WTC11 (cell line): ENCODE results near the gene SUCLA2. TPM values are rescaled to one million over a fixed set of nuclear protein-coding genes. Genes with fewer than 3 reads are reported as not detected.

Experiments used
- ATAC-seq: fragments of 200-7000 bp; cut with Tn5 transposase; 2 replicates; pipeline ENCODE4 v1.10.0; 2021; ENCODE audit warnings: mild to moderate bottlenecking, moderate library complexity
- CTCF ChIA-PET: fragments of 300-600 bp; sonication (Branson Sonifier 250); formaldehyde crosslinking; loops from one replicate; lab custom pipeline; 2021; ENCODE audit warnings: antibody characterized with exemption; lab: Charles Lee
- POLR2A ChIA-PET: fragments of 350-600 bp; sonication (Branson Sonifier 250); formaldehyde crosslinking; loops from one replicate; lab custom pipeline; 2021; ENCODE audit warnings: antibody characterized with exemption; lab: Charles Lee
- DNase-seq: peaks from one replicate; pipeline ENCODE4 v3.0.0; 2021; ENCODE audit warnings: low spot score
- H3K27ac Mint-ChIP-seq: 2 replicates; pipeline ENCODE4 v1.8.0; 2021; ENCODE audit warnings: mixed read lengths
- H3K27me3 Mint-ChIP-seq: 2 replicates; pipeline ENCODE4 v1.8.0; 2021; ENCODE audit warnings: low read depth, mild to moderate bottlenecking, moderate library complexity, mixed read lengths
- H3K36me3 Mint-ChIP-seq: 2 replicates; pipeline ENCODE4 v1.8.0; 2021; ENCODE audit warnings: mixed read lengths
- H3K4me1 Mint-ChIP-seq: 2 replicates; pipeline ENCODE4 v1.8.0; 2022; ENCODE audit warnings: mixed read lengths
- H3K4me3 Mint-ChIP-seq: 2 replicates; pipeline ENCODE4 v1.8.0; 2021; ENCODE audit warnings: mild to moderate bottlenecking, moderate library complexity, mixed read lengths
- H3K9me3 Mint-ChIP-seq: 2 replicates; pipeline ENCODE4 v1.8.0; 2021; ENCODE audit warnings: mixed read lengths
- ATF1 ChIP-seq: sonication (generic); formaldehyde crosslinking; IDR thresholded peaks from 2 replicates; pipeline ENCODE4 v1.8.1; 2023; ENCODE audit warnings: mild to moderate bottlenecking, moderate library complexity, missing genetic modification reagents
- ATF2 ChIP-seq: sonication (generic); formaldehyde crosslinking; IDR thresholded peaks from 2 replicates; pipeline ENCODE4 v1.8.1; 2022; ENCODE audit warnings: low read depth, missing genetic modification reagents, borderline replicate concordance
- ATF3 ChIP-seq: sonication (generic); formaldehyde crosslinking; conservative IDR thresholded peaks from 2 replicates; pipeline ENCODE4 v1.8.1; 2022; ENCODE audit warnings: mild to moderate bottlenecking, missing genetic modification reagents
- CBFB ChIP-seq: sonication (generic); formaldehyde crosslinking; IDR thresholded peaks from 2 replicates; pipeline ENCODE4 v1.8.1; 2022; ENCODE audit warnings: mild to moderate bottlenecking, low read depth, missing genetic modification reagents
- CDX4 ChIP-seq: fragments of 250-450 bp; sonication (Bioruptor Pico); IDR thresholded peaks from 2 replicates; pipeline ENCODE4 v1.9.0; 2021; ENCODE audit warnings: moderate library complexity, mild to moderate bottlenecking, inconsistent platforms, borderline replicate concordance
- CREB1 ChIP-seq: sonication (generic); formaldehyde crosslinking; IDR thresholded peaks from 2 replicates; pipeline ENCODE4 v1.8.0; 2023; ENCODE audit warnings: mild to moderate bottlenecking, missing genetic modification reagents
- ELF4 ChIP-seq: sonication (generic); formaldehyde crosslinking; IDR thresholded peaks from 2 replicates; pipeline ENCODE4 v1.8.1; 2022; ENCODE audit warnings: low read depth, mild to moderate bottlenecking, moderate library complexity, missing genetic modification reagents
- ETV6 ChIP-seq: sonication (generic); formaldehyde crosslinking; IDR thresholded peaks from 2 replicates; pipeline ENCODE4 v1.8.1; 2022; ENCODE audit warnings: mild to moderate bottlenecking, missing genetic modification reagents
- FOXK1 ChIP-seq: sonication (generic); formaldehyde crosslinking; IDR thresholded peaks from 2 replicates; pipeline ENCODE4 v1.8.0; 2022; ENCODE audit warnings: mild to moderate bottlenecking, moderate library complexity, missing genetic modification reagents
- HMGA2 ChIP-seq: fragments of 250-450 bp; sonication (Bioruptor Pico); IDR thresholded peaks from 2 replicates; pipeline ENCODE4 v1.4.0; 2021; ENCODE audit warnings: mild to moderate bottlenecking, moderate library complexity
- HMGXB4 ChIP-seq: sonication (generic); formaldehyde crosslinking; IDR thresholded peaks from 2 replicates; pipeline ENCODE4 v1.8.1; 2023; ENCODE audit warnings: mild to moderate bottlenecking, moderate library complexity, missing genetic modification reagents
- MLX ChIP-seq: sonication (generic); formaldehyde crosslinking; IDR thresholded peaks from 2 replicates; pipeline ENCODE4 v1.8.1; 2023; ENCODE audit warnings: mild to moderate bottlenecking, missing genetic modification reagents, moderate library complexity
- NR1H2 ChIP-seq: sonication (generic); formaldehyde crosslinking; IDR thresholded peaks from 2 replicates; pipeline ENCODE4 v1.9.0; 2021; ENCODE audit warnings: mild to moderate bottlenecking, moderate library complexity, missing genetic modification reagents
- NR2C2 ChIP-seq: sonication (generic); formaldehyde crosslinking; IDR thresholded peaks from 2 replicates; pipeline ENCODE4 v1.8.0; 2022; ENCODE audit warnings: mild to moderate bottlenecking, missing genetic modification reagents
- PRRX2 ChIP-seq: fragments of 250-450 bp; sonication (Bioruptor Pico); IDR thresholded peaks from 2 replicates; pipeline ENCODE4 v1.8.0; 2021; ENCODE audit warnings: mild to moderate bottlenecking
- SMAD3 ChIP-seq: sonication (generic); formaldehyde crosslinking; IDR thresholded peaks from 2 replicates; pipeline ENCODE4 v1.8.0; 2022; ENCODE audit warnings: missing genetic modification reagents, mild to moderate bottlenecking, borderline replicate concordance
- TCF7 ChIP-seq: sonication (generic); formaldehyde crosslinking; IDR thresholded peaks from 2 replicates; pipeline ENCODE4 v1.8.0; 2022; ENCODE audit warnings: mild to moderate bottlenecking, low read depth, missing genetic modification reagents, moderate library complexity
- ZBTB43 ChIP-seq: sonication (generic); formaldehyde crosslinking; IDR thresholded peaks from 2 replicates; pipeline ENCODE4 v1.8.1; 2023; ENCODE audit warnings: mild to moderate bottlenecking, missing genetic modification reagents
- ZNF121 ChIP-seq: sonication (generic); formaldehyde crosslinking; IDR thresholded peaks from 2 replicates; pipeline ENCODE4 v1.8.0; 2023; ENCODE audit warnings: missing genetic modification reagents
- ZNF232 ChIP-seq: sonication (generic); formaldehyde crosslinking; IDR thresholded peaks from 2 replicates; pipeline ENCODE4 v1.8.0; 2022; ENCODE audit warnings: mild to moderate bottlenecking, missing genetic modification reagents
- ZNF263 ChIP-seq: sonication (generic); formaldehyde crosslinking; IDR thresholded peaks from 2 replicates; pipeline ENCODE4 v1.8.1; 2022; ENCODE audit warnings: low read depth, mild to moderate bottlenecking, moderate library complexity, missing genetic modification reagents
- ZNF317 ChIP-seq: sonication (generic); formaldehyde crosslinking; IDR thresholded peaks from 2 replicates; pipeline ENCODE4 v1.8.1; 2023; ENCODE audit warnings: low read depth, mild to moderate bottlenecking, moderate library complexity, missing genetic modification reagents, borderline replicate concordance
- ZNF396 ChIP-seq: fragments of 250-450 bp; sonication (Bioruptor Pico); IDR thresholded peaks from 2 replicates; pipeline ENCODE4 v1.8.0; 2021; ENCODE audit warnings: mild to moderate bottlenecking, moderate library complexity, borderline replicate concordance
- ZNF512 ChIP-seq: sonication (generic); formaldehyde crosslinking; IDR thresholded peaks from 2 replicates; pipeline ENCODE4 v1.8.1; 2022; ENCODE audit warnings: missing genetic modification reagents, borderline replicate concordance
- ZNF532 ChIP-seq: fragments of 250-450 bp; sonication (Bioruptor Pico); IDR thresholded peaks from 2 replicates; pipeline ENCODE4 v1.9.0; 2021; ENCODE audit warnings: mild to moderate bottlenecking, borderline replicate concordance
- total RNA-seq: library from RNA; stranded (reverse); gene quantifications from 3 replicates; pipeline ENCODE4 v1.2.3, GENCODE V29; 2021

The SUCLA2 gene
- total RNA-seq, 1 experiment from 2014 or later: 66.8 TPM

- Mint-ChIP-seq H3K4me1 (no peaks in the 10 kb centered on the region), H3K27ac (no peak overlapping the region), H3K27me3 (no peaks in the 10 kb centered on the region), H3K9me3 (peaks cover 52% of the 10 kb centered on the region), H3K36me3 (peaks cover 50% of the 10 kb centered on the region), H3K4me3 (no peak overlapping the region)
- TF ChIP-seq ETV6 (CRISPR knock-in tag) (no peak), CBFB (CRISPR knock-in tag) (no peak), ZBTB43 (CRISPR knock-in tag) (no peak), SMAD3 (CRISPR knock-in tag) (no peak), FOXK1 (CRISPR knock-in tag) (no peak), ZNF232 (CRISPR knock-in tag) (no peak), ZNF263 (no peak), ELF4 (CRISPR knock-in tag) (no peak), CDX4 (CRISPR knock-in tag) (no peak), ATF3 (CRISPR knock-in tag) (no peak), CREB1 (no peak), ZNF396 (no peak), ZNF121 (CRISPR knock-in tag) (no peak), MLX (CRISPR knock-in tag) (no peak), ATF1 (no peak), ZNF532 (no peak), PRRX2 (CRISPR knock-in tag) (no peak), HMGA2 (CRISPR knock-in tag) (no peak)
- ATAC-seq: no peak
- ChIA-PET CTCF (no interaction called here), POLR2A (no interaction called here)
- DNase-seq: no peak
Measured at GRCh38 chr13:48029859-48030258, 28.8 kb upstream of the SUCLA2 start.

GRCh38 chr13:48028066-48028465 lies 27.0 kb upstream of the SUCLA2 start:
- ChIA-PET CTCF (no interaction called here), POLR2A (no interaction called here)
- Mint-ChIP-seq H3K9me3 (peaks cover 49% of the 10 kb centered on the region), H3K4me1 (no peaks in the 10 kb centered on the region), H3K27ac (no peak overlapping the region), H3K4me3 (no peak overlapping the region), H3K36me3 (peaks cover 36% of the 10 kb centered on the region), H3K27me3 (no peaks in the 10 kb centered on the region)
- ATAC-seq (no peak), DNase-seq (no peak)
- TF ChIP-seq NR1H2 (CRISPR knock-in tag) (no peak), ZNF512 (CRISPR knock-in tag) (no peak), ZNF317 (CRISPR knock-in tag) (no peak), HMGXB4 (CRISPR knock-in tag) (no peak), ZNF121 (CRISPR knock-in tag) (no peak), ATF3 (CRISPR knock-in tag) (no peak), ATF2 (no peak), TCF7 (CRISPR knock-in tag) (no peak), NR2C2 (CRISPR knock-in tag) (no peak)
